Endodermal cell (in vitro differentiated cells): ENCODE results near the gene RTN1. TPM values are rescaled to one million over a fixed set of nuclear protein-coding genes. Genes with fewer than 3 reads are reported as not detected.

ENCODE experiments used
- DNase-seq: peaks from one replicate; pipeline ENCODE4 v3.0.0-alpha.2; 2017
- H3K27ac ChIP-seq: 2 replicates; pipeline ENCODE4 v1.5.1; 2013; ENCODE audit warnings: mild to moderate bottlenecking, low read depth, low read length, moderate library complexity
- H3K27me3 ChIP-seq: 2 replicates; pipeline ENCODE4 v1.6.1; 2013; ENCODE audit warnings: mild to moderate bottlenecking, low read length, moderate library complexity; ENCODE audit not compliant: insufficient read depth, control insufficient read depth, poor library complexity, severe bottlenecking
- H3K36me3 ChIP-seq: 2 replicates; pipeline ENCODE4 v1.7.0; 2013; ENCODE audit warnings: mild to moderate bottlenecking, low read length, moderate library complexity; ENCODE audit not compliant: control insufficient read depth, insufficient read depth
- H3K4me1 ChIP-seq: one replicate; pipeline ENCODE4 v1.7.0; 2013; ENCODE audit warnings: low read length; ENCODE audit not compliant: control insufficient read depth, insufficient read depth
- H3K4me3 ChIP-seq: 2 replicates; pipeline ENCODE4 v1.5.1; 2013; ENCODE audit warnings: mild to moderate bottlenecking, low read length, moderate library complexity
- H3K9ac ChIP-seq: 2 replicates; pipeline ENCODE4 v1.6.1; 2013; ENCODE audit warnings: mild to moderate bottlenecking, low read length, moderate library complexity; ENCODE audit not compliant: poor library complexity, severe bottlenecking; ENCODE audit errors: extremely low read depth
- H3K9me3 ChIP-seq: 2 replicates; pipeline ENCODE4 v1.6.1; 2013; ENCODE audit warnings: mild to moderate bottlenecking, low read length, moderate library complexity; ENCODE audit not compliant: control insufficient read depth
- H3K27ac Mint-ChIP-seq: 2 replicates; pipeline ENCODE4 v1.8.0; 2020; ENCODE audit warnings: mixed read lengths
- H3K27me3 Mint-ChIP-seq: 2 replicates; pipeline ENCODE4 v1.8.0; 2021; ENCODE audit warnings: mild to moderate bottlenecking, mixed read lengths; ENCODE audit not compliant: insufficient read depth
- H3K36me3 Mint-ChIP-seq: 2 replicates; pipeline ENCODE4 v1.8.0; 2020; ENCODE audit warnings: low read depth, mixed read lengths
- H3K4me1 Mint-ChIP-seq: 2 replicates; pipeline ENCODE4 v1.8.0; 2020; ENCODE audit warnings: mixed read lengths
- H3K4me3 Mint-ChIP-seq: 2 replicates; pipeline ENCODE4 v1.8.0; 2020; ENCODE audit warnings: mild to moderate bottlenecking, moderate library complexity, mixed read lengths
- H3K9me3 Mint-ChIP-seq: 2 replicates; pipeline ENCODE4 v1.8.0; 2020; ENCODE audit warnings: mild to moderate bottlenecking, mixed read lengths
- WGBS, 2 experiments: methylation state at CpG; one replicate each; pipeline versions ENCODE4 v1.1.5 to v1.1.7; 2013; ENCODE audit warnings: missing lambda C conversion rate in 2 of 2, mixed read lengths in 1 of 2; ENCODE audit not compliant: insufficient coverage in 1 of 2, insufficient read length in 1 of 2; 5-methylcytosine and 5-hydroxymethylcytosine counted together
- total RNA-seq, 2 donors: library from RNA; stranded (reverse); fragmentation: NEBNext Ultra II Directional in 1 of 2; extraction: Animal tissue kit (Norgen Biotek cat#: 25700) in 1 of 2; gene quantifications; 2 replicates in 1 of 2; 3 replicates in 1 of 2; pipeline ENCODE4 v1.2.1, GENCODE V29; 2021
- TF ChIP-seq, protein P1 (sequence below): fragments of 200-600 bp; sonication (generic); conservative IDR thresholded peaks from 2 replicates; pipeline ENCODE4 v1.5.0; 2021; ENCODE audit warnings: antibody characterized with exemption, mild to moderate bottlenecking

The RTN1 gene
- total RNA-seq, 2 donors from 2014 or later, result 5.5 to 5.9 TPM

DNA sequence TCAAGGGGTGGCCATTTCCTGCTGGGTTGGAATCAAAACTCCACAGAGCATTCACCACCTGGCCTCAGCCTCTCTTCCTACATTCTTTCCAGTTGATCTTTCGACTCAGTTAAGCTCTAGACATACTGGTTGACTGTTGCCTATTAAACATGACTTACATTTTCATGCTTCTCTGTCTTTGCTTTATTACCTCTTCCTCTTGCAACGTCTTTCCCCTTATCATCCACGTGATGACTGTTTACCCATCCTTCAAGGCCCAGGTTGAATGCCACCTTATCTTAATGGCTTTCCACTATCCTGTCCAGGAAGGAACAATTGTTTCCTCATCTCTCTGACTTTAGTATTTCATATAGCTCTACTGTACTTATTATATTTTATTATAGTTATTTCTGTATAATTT is 269.5 kb downstream of the RTN1 start:
- WGBS, 2 experiments, result 75 to 88% methylated on average over 3 of the region's 3 CpGs
- TF ChIP-seq, protein P1, sequence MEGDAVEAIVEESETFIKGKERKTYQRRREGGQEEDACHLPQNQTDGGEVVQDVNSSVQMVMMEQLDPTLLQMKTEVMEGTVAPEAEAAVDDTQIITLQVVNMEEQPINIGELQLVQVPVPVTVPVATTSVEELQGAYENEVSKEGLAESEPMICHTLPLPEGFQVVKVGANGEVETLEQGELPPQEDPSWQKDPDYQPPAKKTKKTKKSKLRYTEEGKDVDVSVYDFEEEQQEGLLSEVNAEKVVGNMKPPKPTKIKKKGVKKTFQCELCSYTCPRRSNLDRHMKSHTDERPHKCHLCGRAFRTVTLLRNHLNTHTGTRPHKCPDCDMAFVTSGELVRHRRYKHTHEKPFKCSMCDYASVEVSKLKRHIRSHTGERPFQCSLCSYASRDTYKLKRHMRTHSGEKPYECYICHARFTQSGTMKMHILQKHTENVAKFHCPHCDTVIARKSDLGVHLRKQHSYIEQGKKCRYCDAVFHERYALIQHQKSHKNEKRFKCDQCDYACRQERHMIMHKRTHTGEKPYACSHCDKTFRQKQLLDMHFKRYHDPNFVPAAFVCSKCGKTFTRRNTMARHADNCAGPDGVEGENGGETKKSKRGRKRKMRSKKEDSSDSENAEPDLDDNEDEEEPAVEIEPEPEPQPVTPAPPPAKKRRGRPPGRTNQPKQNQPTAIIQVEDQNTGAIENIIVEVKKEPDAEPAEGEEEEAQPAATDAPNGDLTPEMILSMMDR, result no peak
- H3K4me1 ChIP-seq, result no peaks in the 10 kb centered on the region
- Mint-ChIP-seq H3K27me3 (no peaks in the 10 kb centered on the region), H3K27ac (no peak overlapping the region), H3K36me3 (no peaks in the 10 kb centered on the region), H3K4me3 (no peak overlapping the region), H3K4me1 (no peaks in the 10 kb centered on the region), H3K9me3 (no peaks in the 10 kb centered on the region)
- H3K9me3 ChIP-seq, result no peaks in the 10 kb centered on the region
- no peak for DNase-seq
- no peaks in the 10 kb centered on the region for H3K36me3 ChIP-seq
- no peaks in the 10 kb centered on the region for H3K27me3 ChIP-seq
- no peak overlapping the region for H3K27ac ChIP-seq
- H3K4me3 ChIP-seq, result no peak overlapping the region
- H3K9ac ChIP-seq, result no peak overlapping the region

DNA sequence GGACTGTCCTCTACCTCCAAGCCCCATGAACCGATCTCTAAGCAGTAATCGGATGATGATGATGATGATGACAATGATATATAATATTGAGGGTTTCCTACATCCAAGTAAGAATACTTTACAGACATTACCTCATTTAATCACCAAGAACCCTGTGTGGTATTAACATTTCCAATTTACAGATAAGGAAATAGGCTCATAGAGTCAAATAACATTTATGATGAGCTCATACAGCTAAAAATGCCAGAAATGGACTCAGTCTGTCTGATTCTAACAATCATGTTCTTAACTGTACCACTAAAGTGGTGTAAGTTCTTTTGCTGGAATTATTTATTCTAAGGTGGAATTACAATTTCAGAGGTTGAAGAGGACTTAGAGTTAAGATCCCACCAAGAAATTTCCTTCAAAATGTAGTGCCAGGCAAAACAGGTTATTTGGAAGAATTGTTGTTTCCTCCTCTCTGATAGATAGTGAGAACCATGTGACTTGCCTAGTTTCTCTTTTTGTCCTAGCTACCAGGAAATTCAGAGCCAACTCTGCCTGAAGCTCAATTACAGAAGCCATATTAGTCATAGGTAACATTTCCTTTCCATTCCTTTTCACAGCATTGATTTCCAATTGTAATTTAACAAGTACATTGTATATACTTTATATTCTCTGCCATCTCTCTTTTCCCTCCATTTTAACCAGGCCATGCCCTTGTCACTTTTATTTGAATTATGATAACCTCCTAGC is 270.2 kb downstream of the RTN1 start:
- H3K4me1 Mint-ChIP-seq, result no peaks in the 10 kb centered on the region
- no peak overlapping the region for H3K27ac ChIP-seq
- whole genome bisulfite sequencing, 2 experiments, result no CpG with 5 or more reads among the region's 2 CpGs
- TF ChIP-seq, protein P1, result no peak
- no peaks in the 10 kb centered on the region for H3K4me1 ChIP-seq
- no peak overlapping the region for H3K9ac ChIP-seq
- H3K4me3 Mint-ChIP-seq, result no peak overlapping the region
- H3K27ac Mint-ChIP-seq, result no peak overlapping the region
- no peaks in the 10 kb centered on the region for H3K36me3 Mint-ChIP-seq
- no peak for DNase-seq
- H3K36me3 ChIP-seq, result no peaks in the 10 kb centered on the region
- H3K9me3 ChIP-seq, result no peaks in the 10 kb centered on the region
- H3K27me3 ChIP-seq, result no peaks in the 10 kb centered on the region
- no peaks in the 10 kb centered on the region for H3K9me3 Mint-ChIP-seq
- H3K4me3 ChIP-seq, result no peak overlapping the region
- H3K27me3 Mint-ChIP-seq, result no peaks in the 10 kb centered on the region

DNA sequence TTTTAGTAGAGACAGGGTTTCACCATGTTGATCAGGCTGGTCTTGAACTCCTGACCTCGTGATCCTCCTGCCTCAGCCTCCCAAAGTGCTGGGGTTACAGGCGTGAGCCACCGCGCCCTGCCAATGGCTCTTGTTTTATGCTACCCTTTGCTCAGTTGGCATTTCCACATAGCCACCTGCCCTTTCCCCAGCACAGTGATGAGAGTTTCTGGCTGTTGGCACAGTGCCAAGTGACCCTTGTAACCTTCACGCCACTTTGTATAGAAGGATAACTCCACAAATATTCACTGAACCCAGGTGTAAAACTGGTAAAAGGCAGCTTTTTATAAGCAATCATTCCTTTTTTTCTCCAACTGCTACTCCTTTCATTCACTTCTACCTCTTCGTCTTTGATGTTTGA is 275.5 kb downstream of the RTN1 start:
- Histone ChIP-seq H3K9me3 (peaks cover 7% of the 10 kb centered on the region), H3K4me1 (no peaks in the 10 kb centered on the region), H3K9ac (no peak overlapping the region), H3K27me3 (no peaks in the 10 kb centered on the region), H3K27ac (no peak overlapping the region), H3K4me3 (no peak overlapping the region), H3K36me3 (no peaks in the 10 kb centered on the region)
- Mint-ChIP-seq H3K4me1 (no peaks in the 10 kb centered on the region), H3K4me3 (no peak overlapping the region), H3K27me3 (no peaks in the 10 kb centered on the region), H3K9me3 (peaks cover 8% of the 10 kb centered on the region), H3K36me3 (no peaks in the 10 kb centered on the region), H3K27ac (no peak overlapping the region)
- no peak for DNase-seq
- TF ChIP-seq, protein P1, result no peak
- 91 to 94% methylated on average over 5 to 6 of the region's 6 CpGs for WGBS, 2 experiments
